ENCODE data around the gene LBP.

The LBP gene, protein sequence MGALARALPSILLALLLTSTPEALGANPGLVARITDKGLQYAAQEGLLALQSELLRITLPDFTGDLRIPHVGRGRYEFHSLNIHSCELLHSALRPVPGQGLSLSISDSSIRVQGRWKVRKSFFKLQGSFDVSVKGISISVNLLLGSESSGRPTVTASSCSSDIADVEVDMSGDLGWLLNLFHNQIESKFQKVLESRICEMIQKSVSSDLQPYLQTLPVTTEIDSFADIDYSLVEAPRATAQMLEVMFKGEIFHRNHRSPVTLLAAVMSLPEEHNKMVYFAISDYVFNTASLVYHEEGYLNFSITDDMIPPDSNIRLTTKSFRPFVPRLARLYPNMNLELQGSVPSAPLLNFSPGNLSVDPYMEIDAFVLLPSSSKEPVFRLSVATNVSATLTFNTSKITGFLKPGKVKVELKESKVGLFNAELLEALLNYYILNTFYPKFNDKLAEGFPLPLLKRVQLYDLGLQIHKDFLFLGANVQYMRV

DNA sequence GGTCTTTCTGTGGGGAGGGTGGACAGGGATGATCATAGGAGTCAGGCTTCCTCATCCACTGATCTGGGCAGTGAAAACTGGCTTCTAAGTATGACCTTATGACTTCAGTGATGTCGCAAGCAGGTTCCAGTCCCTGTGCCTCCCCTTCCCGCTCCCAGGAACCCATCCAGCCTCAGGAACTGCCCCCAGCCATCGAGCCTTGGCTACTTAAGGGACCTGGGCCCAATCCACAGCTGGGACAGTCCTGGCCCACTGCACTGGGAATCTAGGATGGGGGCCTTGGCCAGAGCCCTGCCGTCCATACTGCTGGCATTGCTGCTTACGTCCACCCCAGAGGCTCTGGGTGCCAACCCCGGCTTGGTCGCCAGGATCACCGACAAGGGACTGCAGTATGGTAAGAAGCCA is at the start of gene LBP:
TSS of gene LBP (plus strand) at position 236 of the 405 bp plus-strand sequence. CDS start at position 271, 35 bp downstream.
- H3K4me3 ChIP-seq (ENCODE audit: low read length), result no peak within 1 kb of the TSS
- no peak for TF ChIP-seq ZNF274 (IDR thresholded peaks at IDR 0.05; ENCODE audit: low read depth, low read length)

DNA sequence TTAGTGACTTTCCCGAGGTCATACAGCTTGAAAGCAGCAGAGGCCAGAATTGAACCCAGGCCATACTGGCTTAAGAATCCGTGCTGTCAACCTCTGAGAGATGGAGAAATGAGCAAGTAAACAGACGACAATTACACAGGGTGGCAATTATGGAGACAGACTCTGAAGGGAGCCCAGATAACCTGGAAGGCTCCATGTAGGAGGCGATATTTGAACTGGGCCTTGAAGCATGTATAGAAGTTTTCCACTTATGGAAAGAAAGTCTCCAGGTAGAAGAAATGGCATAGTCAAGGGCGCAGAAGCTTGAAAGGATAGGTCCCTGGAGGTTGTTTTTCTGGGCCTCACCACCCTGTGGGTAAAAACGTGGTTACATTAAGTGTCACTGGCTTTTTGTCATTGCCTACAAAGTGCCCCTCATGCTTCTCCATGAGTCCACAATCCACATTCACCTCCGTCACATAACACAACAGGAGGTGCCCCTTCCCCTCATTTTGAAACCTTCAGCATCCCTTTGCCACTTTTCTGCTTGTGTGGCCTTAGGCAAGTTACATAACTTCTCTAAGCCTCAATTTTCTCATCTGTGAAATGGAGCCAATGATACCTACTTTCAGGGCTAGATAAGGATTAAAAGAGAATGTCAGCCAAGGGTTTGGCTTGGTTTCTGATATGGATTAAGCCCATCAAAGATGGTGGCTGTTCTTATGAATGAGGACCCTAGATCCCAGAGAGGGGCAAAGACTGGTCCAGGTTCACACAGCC is 48.2 kb upstream of the LBP start:
- no peak for TF ChIP-seq ZNF274 (IDR thresholded peaks at IDR 0.05; ENCODE audit: low read depth, low read length)
- no peak overlapping the region for H3K4me3 ChIP-seq (ENCODE audit: low read length)

DNA sequence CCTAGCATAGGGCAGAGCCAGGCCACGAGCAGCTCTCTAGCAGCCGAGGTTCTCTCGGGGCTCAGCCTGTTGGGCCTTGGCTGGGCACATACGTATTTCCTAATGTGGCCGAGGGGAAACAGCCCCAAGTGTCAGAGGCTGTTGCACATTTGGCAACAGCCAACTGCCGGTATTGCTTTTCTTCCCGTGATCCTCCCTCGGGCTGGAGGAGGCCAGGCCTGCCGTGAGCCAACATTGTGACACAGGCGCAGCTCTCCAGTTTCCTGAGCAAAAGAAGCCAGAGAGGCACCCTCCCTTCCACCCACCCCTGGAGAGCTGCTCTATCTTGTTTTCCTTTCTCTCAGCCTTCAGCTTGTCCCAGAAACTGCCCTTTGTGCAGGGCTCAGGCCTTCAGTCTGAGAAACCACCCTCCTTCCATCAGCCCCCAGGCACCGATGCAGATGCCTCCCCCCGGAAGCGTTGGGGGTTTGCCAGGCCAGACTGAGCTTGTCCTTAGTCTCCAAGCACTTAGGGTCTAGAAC is 47.5 kb upstream of the LBP start:
- no peak for TF ChIP-seq ZNF274 (IDR thresholded peaks at IDR 0.05; ENCODE audit: low read depth, low read length)
- H3K4me3 ChIP-seq (ENCODE audit: low read length), result no peak overlapping the region

DNA sequence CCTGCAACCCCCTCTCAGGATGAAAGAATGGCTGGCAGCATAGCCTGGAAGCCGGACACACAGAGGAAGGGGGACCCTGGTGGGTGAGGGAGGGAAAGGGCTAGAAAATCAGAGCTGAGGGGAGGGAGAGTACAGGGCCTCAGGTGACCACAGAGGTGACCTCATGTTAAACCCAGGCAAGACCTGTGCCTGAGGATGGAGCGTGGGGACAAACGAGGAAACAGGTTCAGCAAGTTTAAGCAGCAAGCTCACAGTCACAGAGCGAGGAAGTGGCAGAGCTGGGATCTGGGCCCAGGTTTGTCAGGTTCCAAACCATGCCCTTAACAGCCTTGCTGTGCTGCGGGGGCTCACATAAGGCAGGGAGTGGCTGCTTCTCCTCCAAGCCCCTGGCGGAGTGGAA is 46.3 kb upstream of the LBP start:
- no peak for TF ChIP-seq ZNF274 (IDR thresholded peaks at IDR 0.05; ENCODE audit: low read depth, low read length)
- no peak overlapping the region for H3K4me3 ChIP-seq (ENCODE audit: low read length)

DNA sequence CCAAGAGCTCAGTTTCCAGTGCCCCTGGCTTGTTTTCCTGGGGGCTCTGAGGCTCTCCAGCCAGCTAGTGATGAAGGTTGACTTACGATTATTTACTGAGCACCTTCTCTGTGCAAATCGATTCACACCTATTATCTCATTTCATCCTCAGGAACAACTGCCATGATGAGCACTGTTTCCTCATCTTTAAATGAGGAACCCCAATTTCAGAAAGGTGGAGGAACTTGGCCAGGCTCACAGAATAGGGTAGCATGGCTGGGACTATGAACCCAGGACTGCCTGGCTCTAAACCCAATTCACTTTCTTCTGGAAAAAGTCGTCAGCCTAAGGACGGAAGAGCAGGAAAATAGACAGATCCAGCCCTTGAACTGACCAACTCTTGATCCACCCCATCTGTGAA is 45.8 kb upstream of the LBP start:
- TF ChIP-seq ZNF274 (IDR thresholded peaks at IDR 0.05; ENCODE audit: low read depth, low read length), result no peak

DNA sequence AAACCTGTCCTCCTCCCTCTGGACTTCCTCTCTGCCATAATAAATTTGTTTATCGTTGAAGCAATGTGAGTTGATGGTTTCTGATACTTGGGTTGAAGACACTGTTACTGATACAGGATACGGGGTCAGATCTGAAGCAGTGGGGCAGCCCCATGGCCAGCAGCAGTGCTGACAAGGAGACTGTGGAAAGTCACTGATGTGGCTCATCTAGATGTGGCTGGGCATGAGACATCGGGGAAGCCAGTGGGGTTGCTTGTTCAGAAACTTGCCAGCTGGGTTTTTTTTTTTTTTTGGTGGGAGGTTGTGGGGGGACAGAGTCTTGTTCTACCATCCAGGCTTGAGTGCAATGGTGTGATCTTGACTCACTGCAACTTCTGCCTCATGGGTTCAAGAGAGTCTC is 45.0 kb upstream of the LBP start:
- no peak overlapping the region for H3K4me3 ChIP-seq (ENCODE audit: low read length)
- TF ChIP-seq ZNF274 (IDR thresholded peaks at IDR 0.05; ENCODE audit: low read depth, low read length), result no peak

More for the DNA sequence above, 45.8 kb upstream of the LBP start:
- no peak overlapping the region for H3K4me3 ChIP-seq (ENCODE audit: low read length)

DNA sequence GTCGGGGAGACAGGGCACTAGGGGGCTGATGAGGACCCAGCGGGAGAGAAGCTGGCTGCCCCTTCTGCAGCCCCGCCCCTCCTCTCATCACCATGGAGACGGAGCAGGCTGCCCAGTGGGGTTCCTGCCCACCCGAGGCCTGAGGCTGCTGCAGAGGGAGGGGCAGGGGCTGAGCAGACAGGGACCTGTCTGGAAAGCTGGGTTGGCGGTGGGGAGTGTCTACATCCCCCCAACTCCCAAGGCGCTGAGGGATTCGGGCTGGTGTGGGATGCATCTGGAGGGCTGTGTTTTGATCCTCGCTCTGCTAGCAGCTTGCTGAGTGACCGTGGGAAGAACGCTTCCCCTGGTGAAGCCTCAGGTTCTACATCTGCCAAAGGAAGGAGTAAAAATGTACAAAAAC is 43.5 kb upstream of the LBP start:
- TF ChIP-seq ZNF274 (IDR thresholded peaks at IDR 0.05; ENCODE audit: low read depth, low read length), result no peak
- no peak overlapping the region for H3K4me3 ChIP-seq (ENCODE audit: low read length)

DNA sequence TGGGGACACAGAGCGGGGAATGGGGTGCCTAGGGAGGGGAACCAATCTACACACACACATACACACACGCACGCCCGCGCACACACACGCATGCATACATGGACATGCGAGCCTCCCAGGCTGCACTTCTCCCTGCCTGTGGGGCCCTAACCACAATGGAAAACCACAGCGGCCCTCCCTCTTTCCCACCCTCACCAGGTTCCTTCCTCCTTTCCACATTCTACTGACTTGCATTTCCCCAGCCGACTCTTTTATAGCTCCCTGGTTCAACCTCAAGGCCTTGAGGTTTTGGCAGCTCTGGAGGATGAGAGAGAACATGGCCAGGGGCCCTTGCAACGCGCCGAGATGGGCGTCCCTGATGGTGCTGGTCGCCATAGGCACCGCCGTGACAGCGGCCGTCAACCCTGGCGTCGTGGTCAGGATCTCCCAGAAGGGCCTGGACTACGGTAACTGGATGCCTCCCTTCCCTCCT is 42.3 kb upstream of the LBP start, which contains the start of gene BPI:
TSS of gene BPI (plus strand) at position 249 of the 472 bp plus-strand sequence. CDS start at position 317, 68 bp downstream.
- no peak for TF ChIP-seq ZNF274 (IDR thresholded peaks at IDR 0.05; ENCODE audit: low read depth, low read length)
- H3K4me3 ChIP-seq (ENCODE audit: low read length), result no peak within 1 kb of the TSS

DNA sequence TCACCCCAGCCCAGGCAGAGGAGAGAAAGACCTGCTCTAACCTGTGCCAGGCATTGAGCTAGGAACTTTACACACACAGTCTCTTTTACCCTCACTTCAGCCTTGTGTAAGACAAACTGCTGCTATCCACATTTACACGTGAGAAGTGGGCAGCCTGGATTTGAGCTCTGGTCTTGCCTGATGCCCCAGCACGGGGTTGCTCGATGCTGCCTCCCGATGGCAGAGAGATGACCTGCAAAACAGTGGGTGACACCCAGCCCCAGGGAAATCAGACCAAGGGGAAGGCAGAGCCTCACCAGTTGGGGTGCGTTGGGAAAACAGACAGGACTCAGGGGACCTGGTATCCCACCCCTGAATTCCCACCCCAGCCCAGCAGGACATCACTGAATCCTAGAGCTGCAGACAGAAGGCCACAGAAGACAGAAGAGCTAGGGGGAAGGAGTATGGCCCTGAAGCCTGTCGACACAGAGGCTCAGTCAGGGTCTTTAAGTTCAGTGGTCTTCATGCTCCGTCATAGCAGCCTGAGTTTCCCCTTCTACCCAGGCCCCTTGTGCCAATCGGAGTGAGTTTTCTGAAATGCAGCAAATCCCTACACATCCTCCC is 41.3 kb upstream of the LBP start:
- TF ChIP-seq ZNF274 (IDR thresholded peaks at IDR 0.05; ENCODE audit: low read depth, low read length), result no peak
- H3K4me3 ChIP-seq (ENCODE audit: low read length), result no peak overlapping the region

DNA sequence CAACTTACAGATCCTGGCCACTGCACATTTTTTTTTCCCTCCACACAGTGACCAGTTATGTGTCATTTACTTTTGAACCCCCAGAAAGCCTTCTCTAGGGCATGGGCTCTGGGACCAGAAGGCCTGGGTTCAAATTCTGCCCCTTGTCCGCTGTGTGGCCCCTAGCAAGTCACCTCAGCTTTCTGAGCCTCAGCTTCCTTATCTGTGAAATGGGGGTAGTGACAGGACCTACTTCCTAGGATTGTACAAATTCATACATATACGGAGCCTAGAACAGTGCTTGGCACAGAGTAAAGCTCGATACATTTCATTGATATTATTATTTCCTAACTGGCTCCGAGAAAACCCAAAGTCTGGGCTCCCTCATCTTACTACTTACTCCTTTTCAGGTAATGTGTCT is 40.7 kb upstream of the LBP start:
- no peak for TF ChIP-seq ZNF274 (IDR thresholded peaks at IDR 0.05; ENCODE audit: low read depth, low read length)
- no peak overlapping the region for H3K4me3 ChIP-seq (ENCODE audit: low read length)

DNA sequence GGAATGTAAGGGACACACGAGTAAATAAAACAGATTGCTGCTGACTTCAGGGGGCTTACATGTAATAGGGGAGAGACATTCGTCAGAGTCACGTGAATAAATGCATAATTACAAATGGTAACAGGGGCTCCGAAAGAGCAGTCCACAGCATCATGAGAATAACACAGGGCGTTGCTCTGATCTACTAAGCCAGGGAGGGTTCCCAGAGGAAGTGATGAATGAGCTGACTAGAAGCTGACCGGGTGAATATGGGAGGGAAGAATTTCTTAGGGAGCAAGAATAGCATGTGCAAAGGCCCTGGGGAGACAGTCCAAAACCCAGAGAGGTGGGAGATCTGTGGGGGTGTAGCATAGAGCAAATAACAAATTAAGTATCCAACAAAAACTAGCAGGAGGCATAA is 39.9 kb upstream of the LBP start:
- TF ChIP-seq ZNF274 (IDR thresholded peaks at IDR 0.05; ENCODE audit: low read depth, low read length), result no peak
- no peak overlapping the region for H3K4me3 ChIP-seq (ENCODE audit: low read length)

DNA sequence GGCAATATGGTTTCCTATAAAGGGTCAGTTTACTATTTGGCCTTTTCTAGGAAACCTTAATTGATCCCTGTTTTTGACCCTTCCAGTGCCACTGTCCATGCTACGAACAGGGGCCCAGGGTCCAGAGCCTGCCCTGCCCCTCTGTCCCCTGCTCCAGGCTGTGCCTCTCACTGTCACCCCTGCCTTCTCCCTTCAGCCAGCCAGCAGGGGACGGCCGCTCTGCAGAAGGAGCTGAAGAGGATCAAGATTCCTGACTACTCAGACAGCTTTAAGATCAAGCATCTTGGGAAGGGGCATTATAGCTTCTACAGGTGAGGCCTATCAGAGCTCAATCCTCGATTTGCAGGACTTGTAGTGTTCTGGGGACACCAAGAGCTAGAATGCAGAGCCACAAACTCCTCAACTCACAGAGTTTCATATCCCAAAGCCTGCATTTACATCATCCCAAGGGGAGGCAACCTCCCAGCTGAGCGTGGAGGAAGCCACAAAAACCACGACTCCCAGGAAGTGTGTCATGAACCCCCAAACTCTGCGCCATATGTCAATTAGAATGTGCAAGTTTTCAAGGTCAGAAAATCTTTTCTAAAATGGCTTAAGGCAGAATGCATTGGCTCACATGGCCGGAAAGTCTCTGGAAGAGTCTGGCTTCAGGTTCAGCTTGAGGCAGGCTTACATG is 38.8 kb upstream of the LBP start:
- TF ChIP-seq ZNF274 (IDR thresholded peaks at IDR 0.05; ENCODE audit: low read depth, low read length), result no peak
- no peak overlapping the region for H3K4me3 ChIP-seq (ENCODE audit: low read length)

DNA sequence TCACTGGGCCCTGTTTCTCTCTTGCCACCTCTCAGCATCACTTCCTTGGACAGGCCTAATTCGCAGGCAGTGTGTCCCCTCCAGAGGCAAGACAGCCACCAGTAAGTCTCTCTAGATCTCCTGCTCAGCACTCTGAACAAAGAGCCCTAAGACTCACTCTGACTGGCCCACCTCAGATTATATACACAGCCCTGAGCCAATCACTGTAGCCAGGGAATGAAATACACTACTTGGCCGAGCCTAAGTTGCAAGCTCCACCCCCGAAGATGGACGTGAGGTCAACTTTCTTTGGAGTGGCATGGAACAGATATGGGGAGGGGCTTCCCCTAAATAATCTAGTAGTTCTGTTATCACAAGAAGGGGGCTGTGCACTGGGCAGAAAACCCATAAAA is 38.2 kb upstream of the LBP start:
- TF ChIP-seq ZNF274 (IDR thresholded peaks at IDR 0.05; ENCODE audit: low read depth, low read length), result no peak
- no peak overlapping the region for H3K4me3 ChIP-seq (ENCODE audit: low read length)

DNA sequence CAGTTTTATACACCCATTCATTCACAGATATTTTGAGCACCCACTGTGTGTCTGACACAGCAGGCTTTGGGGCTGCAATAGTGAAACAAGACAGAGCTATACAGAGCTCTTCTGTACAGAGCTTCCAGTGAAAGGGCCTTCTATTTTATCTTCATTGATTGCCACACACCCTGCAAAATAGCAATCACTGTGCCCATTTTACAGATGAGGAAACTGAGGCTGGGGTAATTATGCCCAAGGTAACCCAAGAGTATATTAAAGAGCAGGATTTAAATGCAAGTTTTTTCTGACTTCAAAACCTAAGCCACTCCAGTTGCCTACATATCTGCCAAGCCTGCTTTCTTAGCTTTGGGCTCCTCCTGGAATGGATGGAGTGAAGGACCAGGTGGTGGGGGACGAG is 37.8 kb upstream of the LBP start:
- no peak for TF ChIP-seq ZNF274 (IDR thresholded peaks at IDR 0.05; ENCODE audit: low read depth, low read length)
- no peak overlapping the region for H3K4me3 ChIP-seq (ENCODE audit: low read length)

Measured in GM08714 (cell line).